ENCODE measurements around the gene CETN1.

- TF ChIP-seq CTCF (IDR thresholded peaks at IDR 0.05; ENCODE audit: insufficient read depth, low read length) = no peak
- TF ChIP-seq POLR2AphosphoS5 (IDR thresholded peaks at IDR 0.05; ENCODE audit: low read depth) = no peak
- TF ChIP-seq GABPA (IDR thresholded peaks at IDR 0.05; ENCODE audit: low read depth) = no peak
- TF ChIP-seq SPI1 (IDR thresholded peaks at IDR 0.05; ENCODE audit: borderline replicate concordance, low read depth) = no peak
Observed at GRCh38 chr18:565562-566061, 14.6 kb upstream of the CETN1 start.
